ENCODE measurements around the gene FILIP1L.

DNA sequence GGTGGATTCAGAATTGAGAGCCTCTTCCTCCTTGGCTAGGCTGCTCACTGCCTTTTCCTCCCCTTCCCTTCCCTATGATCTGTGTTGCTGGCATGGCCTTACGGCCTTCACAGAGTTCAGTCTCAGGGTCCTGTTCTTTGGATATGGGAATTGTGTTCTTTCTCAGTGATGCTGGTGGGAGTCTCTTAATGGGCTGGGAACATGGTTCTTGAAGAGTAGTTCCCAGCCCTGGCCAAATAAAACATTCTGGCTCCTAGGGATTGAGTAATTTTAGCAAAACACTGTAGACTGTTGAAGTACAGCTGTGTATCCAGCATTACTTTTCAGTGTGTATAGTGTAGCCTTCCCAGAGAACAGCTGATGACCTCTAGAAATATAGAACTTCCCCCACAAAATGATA lies 22.6 kb upstream of the FILIP1L start:
- no peak for TF ChIP-seq POLR2AphosphoS5 (IDR thresholded peaks at IDR 0.05; ENCODE audit: low read depth, low read length)
- no peak for TF ChIP-seq CTCF (IDR thresholded peaks at IDR 0.05)
- TF ChIP-seq MEF2A (IDR thresholded peaks at IDR 0.05; ENCODE audit: borderline replicate concordance, low read depth), result no peak
- no peak for TF ChIP-seq ELF1 (IDR thresholded peaks at IDR 0.05)
- no peak for TF ChIP-seq YY1 (IDR thresholded peaks at IDR 0.05; ENCODE audit: low read depth)
- no peak for TF ChIP-seq RXRA (IDR thresholded peaks at IDR 0.05; ENCODE audit: borderline replicate concordance, low read depth)
- no peak for TF ChIP-seq MAX (IDR thresholded peaks at IDR 0.05; ENCODE audit: low read depth)

Measured in SK-N-SH (cell line).